HEK293 (cell line): ENCODE results near the gene WIPF3.

Experiments
- KLF10 ChIP-seq: fragments of 450-650 bp; IDR thresholded peaks from 2 replicates; pipeline ENCODE4 v1.5.1; 2018; ENCODE audit warnings: missing biosample characterization, mild to moderate bottlenecking, missing genetic modification characterization
- ZNF140 ChIP-seq: fragments of 450-650 bp; formaldehyde crosslinking; IDR thresholded peaks from 2 replicates; pipeline ENCODE4 v1.5.1; 2016; ENCODE audit warnings: missing biosample characterization, missing genetic modification characterization
- ZNF26 ChIP-seq: fragments of 450-650 bp; formaldehyde crosslinking; IDR thresholded peaks from 2 replicates; pipeline ENCODE4 v1.5.1; 2016; ENCODE audit warnings: missing biosample characterization, missing genetic modification characterization
- ZNF302 ChIP-seq: fragments of 450-650 bp; formaldehyde crosslinking; IDR thresholded peaks from 2 replicates; pipeline ENCODE4 v1.5.1; 2016; ENCODE audit warnings: missing biosample characterization, missing genetic modification characterization, low read depth
- ZNF350 ChIP-seq: fragments of 450-650 bp; formaldehyde crosslinking; IDR thresholded peaks from 2 replicates; pipeline ENCODE4 v1.5.0; 2017; ENCODE audit warnings: missing biosample characterization, mild to moderate bottlenecking, missing genetic modification characterization
- ZNF37A ChIP-seq: fragments of 450-650 bp; IDR thresholded peaks from 2 replicates; pipeline ENCODE4 v1.5.1; 2018; ENCODE audit warnings: missing biosample characterization, missing genetic modification characterization
- ZNF416 ChIP-seq: fragments of 450-650 bp; formaldehyde crosslinking; IDR thresholded peaks from 2 replicates; pipeline ENCODE4 v1.5.1; 2016; ENCODE audit warnings: missing biosample characterization, missing genetic modification characterization
- ZNF473 ChIP-seq: fragments of 450-650 bp; formaldehyde crosslinking; IDR thresholded peaks from 2 replicates; pipeline ENCODE4 v1.5.1; 2017; ENCODE audit warnings: missing biosample characterization, missing genetic modification characterization
- ZNF558 ChIP-seq: fragments of 450-650 bp; formaldehyde crosslinking; IDR thresholded peaks from 2 replicates; pipeline ENCODE4 v1.5.1; 2016; ENCODE audit warnings: missing biosample characterization, missing genetic modification characterization
- ZNF660 ChIP-seq: fragments of 450-650 bp; IDR thresholded peaks from 2 replicates; pipeline ENCODE4 v1.5.1; 2018; ENCODE audit warnings: missing biosample characterization, mild to moderate bottlenecking, missing genetic modification characterization
- ZNF830 ChIP-seq: fragments of 450-650 bp; IDR thresholded peaks from 2 replicates; pipeline ENCODE4 v1.5.0; 2018; ENCODE audit warnings: missing biosample characterization, missing genetic modification characterization, low read depth, mild to moderate bottlenecking, moderate library complexity
- TF ChIP-seq, protein P1 (sequence below): fragments of 450-650 bp; formaldehyde crosslinking; IDR thresholded peaks from 2 replicates; pipeline ENCODE4 v1.5.1; 2016; ENCODE audit warnings: missing biosample characterization, missing genetic modification characterization
- TF ChIP-seq, protein P2 (sequence below): fragments of 450-650 bp; formaldehyde crosslinking; IDR thresholded peaks from 2 replicates; pipeline ENCODE4 v1.5.0; 2017; ENCODE audit warnings: missing biosample characterization, missing genetic modification characterization, borderline replicate concordance
- TF ChIP-seq, protein P3 (sequence below): fragments of 450-650 bp; formaldehyde crosslinking; IDR thresholded peaks from 2 replicates; pipeline ENCODE4 v1.5.1; 2016; ENCODE audit warnings: missing biosample characterization, missing genetic modification characterization

- TF ChIP-seq, protein P1, sequence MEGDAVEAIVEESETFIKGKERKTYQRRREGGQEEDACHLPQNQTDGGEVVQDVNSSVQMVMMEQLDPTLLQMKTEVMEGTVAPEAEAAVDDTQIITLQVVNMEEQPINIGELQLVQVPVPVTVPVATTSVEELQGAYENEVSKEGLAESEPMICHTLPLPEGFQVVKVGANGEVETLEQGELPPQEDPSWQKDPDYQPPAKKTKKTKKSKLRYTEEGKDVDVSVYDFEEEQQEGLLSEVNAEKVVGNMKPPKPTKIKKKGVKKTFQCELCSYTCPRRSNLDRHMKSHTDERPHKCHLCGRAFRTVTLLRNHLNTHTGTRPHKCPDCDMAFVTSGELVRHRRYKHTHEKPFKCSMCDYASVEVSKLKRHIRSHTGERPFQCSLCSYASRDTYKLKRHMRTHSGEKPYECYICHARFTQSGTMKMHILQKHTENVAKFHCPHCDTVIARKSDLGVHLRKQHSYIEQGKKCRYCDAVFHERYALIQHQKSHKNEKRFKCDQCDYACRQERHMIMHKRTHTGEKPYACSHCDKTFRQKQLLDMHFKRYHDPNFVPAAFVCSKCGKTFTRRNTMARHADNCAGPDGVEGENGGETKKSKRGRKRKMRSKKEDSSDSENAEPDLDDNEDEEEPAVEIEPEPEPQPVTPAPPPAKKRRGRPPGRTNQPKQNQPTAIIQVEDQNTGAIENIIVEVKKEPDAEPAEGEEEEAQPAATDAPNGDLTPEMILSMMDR (tag by site-specific recombination): no peak
- TF ChIP-seq, protein P2, sequence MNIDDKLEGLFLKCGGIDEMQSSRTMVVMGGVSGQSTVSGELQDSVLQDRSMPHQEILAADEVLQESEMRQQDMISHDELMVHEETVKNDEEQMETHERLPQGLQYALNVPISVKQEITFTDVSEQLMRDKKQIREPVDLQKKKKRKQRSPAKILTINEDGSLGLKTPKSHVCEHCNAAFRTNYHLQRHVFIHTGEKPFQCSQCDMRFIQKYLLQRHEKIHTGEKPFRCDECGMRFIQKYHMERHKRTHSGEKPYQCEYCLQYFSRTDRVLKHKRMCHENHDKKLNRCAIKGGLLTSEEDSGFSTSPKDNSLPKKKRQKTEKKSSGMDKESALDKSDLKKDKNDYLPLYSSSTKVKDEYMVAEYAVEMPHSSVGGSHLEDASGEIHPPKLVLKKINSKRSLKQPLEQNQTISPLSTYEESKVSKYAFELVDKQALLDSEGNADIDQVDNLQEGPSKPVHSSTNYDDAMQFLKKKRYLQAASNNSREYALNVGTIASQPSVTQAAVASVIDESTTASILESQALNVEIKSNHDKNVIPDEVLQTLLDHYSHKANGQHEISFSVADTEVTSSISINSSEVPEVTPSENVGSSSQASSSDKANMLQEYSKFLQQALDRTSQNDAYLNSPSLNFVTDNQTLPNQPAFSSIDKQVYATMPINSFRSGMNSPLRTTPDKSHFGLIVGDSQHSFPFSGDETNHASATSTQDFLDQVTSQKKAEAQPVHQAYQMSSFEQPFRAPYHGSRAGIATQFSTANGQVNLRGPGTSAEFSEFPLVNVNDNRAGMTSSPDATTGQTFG (tag by site-specific recombination): no peak
- no peak for TF ChIP-seq ZNF302 (tag by site-specific recombination)
- TF ChIP-seq ZNF26 (tag by site-specific recombination): no peak
- TF ChIP-seq ZNF830 (tag by site-specific recombination): no peak
- no peak for TF ChIP-seq ZNF37A (tag by site-specific recombination)
- TF ChIP-seq, protein P3, sequence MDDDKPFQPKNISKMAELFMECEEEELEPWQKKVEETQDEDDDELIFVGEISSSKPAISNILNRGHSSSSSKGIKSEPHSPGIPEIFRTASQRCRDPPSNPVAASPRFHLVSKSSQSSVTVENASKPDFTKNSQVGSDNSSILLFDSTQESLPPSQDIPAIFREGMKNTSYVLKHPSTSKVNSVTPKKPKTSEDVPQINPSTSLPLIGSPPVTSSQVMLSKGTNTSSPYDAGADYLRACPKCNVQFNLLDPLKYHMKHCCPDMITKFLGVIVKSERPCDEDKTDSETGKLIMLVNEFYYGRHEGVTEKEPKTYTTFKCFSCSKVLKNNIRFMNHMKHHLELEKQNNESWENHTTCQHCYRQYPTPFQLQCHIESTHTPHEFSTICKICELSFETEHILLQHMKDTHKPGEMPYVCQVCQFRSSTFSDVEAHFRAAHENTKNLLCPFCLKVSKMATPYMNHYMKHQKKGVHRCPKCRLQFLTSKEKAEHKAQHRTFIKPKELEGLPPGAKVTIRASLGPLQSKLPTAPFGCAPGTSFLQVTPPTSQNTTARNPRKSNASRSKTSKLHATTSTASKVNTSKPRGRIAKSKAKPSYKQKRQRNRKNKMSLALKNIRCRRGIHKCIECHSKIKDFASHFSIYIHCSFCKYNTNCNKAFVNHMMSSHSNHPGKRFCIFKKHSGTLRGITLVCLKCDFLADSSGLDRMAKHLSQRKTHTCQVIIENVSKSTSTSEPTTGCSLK (tag by site-specific recombination): no peak
- TF ChIP-seq ZNF473: no peak
- no peak for TF ChIP-seq ZNF350 (tag by site-specific recombination)
- TF ChIP-seq ZNF140 (tag by site-specific recombination): no peak
- no peak for TF ChIP-seq ZNF660 (tag by site-specific recombination)
- TF ChIP-seq KLF10 (tag by site-specific recombination): no peak
- TF ChIP-seq ZNF558 (tag by site-specific recombination): no peak
- no peak for TF ChIP-seq ZNF416
These were observed 128.8 kb downstream of the WIPF3 start for GRCh38 chr7:29935111-29935510.
